NK-92 treated with Interleukin-12 subunit alpha and Interleukin-12 subunit beta, amount 100 ng/mL, for 24 hours (cell line): ENCODE results near the gene FKBP7.
"Not testable (repeated sequence)": the region's sequence is repeated elsewhere in the genome, so short reads cannot be mapped to it uniquely, and the experiment has no call there.

Experiments
- DNase-seq: peaks from one replicate; lab custom pipeline; 2025; lab: John Stamatoyannopoulos, UW

Gene FKBP7

GRCh38 chr2:178485356-178485755, 7.0 kb upstream of the FKBP7 start:
- DNase-seq: no peak

- no peak for DNase-seq
Measured at GRCh38 chr2:178484245-178485041, 6.0 kb upstream of the FKBP7 start.

- DNase-seq: no peak
Measured at GRCh38 chr2:178482437-178482836, 4.0 kb upstream of the FKBP7 start.

GRCh38 chr2:178480227-178481181, 2.1 kb upstream of the FKBP7 start, which contains the start of gene PLEKHA3:
TSS of gene PLEKHA3 (plus strand) at chr2:178480457. CDS start at chr2:178480870, 413 bp downstream.
- peak; percentile 74 for DNase-seq

GRCh38 chr2:178479758-178480226, 1.4 kb upstream of the FKBP7 start:
- DNase-seq: no peak

- no peak for DNase-seq
Measured at GRCh38 chr2:178479275-178479616, 846 bp upstream of the FKBP7 start.

- DNase-seq: no peak
Measured at GRCh38 chr2:178478130-178478438, 316 bp downstream of the FKBP7 start.

GRCh38 chr2:178477443-178478129, 814 bp downstream of the FKBP7 start:
- no peak for DNase-seq

GRCh38 chr2:178476477-178476876, 1.9 kb downstream of the FKBP7 start:
- no peak for DNase-seq

GRCh38 chr2:178474560-178474959, 3.8 kb downstream of the FKBP7 start:
- DNase-seq: no peak

GRCh38 chr2:178473931-178474330, 4.5 kb downstream of the FKBP7 start:
- no peak for DNase-seq

GRCh38 chr2:178473373-178473772, 5.0 kb downstream of the FKBP7 start:
- no peak for DNase-seq

GRCh38 chr2:178471313-178471712, 7.1 kb downstream of the FKBP7 start:
- not testable (repeated sequence) for DNase-seq

GRCh38 chr2:178469219-178469849, 9.1 kb downstream of the FKBP7 start:
- DNase-seq: no peak

GRCh38 chr2:178457390-178457886, 21.0 kb downstream of the FKBP7 start:
- DNase-seq: no peak

- no peak for DNase-seq
Measured at GRCh38 chr2:178455947-178456346, 22.5 kb downstream of the FKBP7 start.

GRCh38 chr2:178452870-178453269, 25.5 kb downstream of the FKBP7 start:
- no peak for DNase-seq

- no peak for DNase-seq
Measured at GRCh38 chr2:178452334-178452733, 26.1 kb downstream of the FKBP7 start.

GRCh38 chr2:178450774-178451525, 27.4 kb downstream of the FKBP7 start, which contains the start of the genes PJVK and PRKRA:
TSS of gene PJVK (plus strand) at chr2:178451378. CDS start at chr2:178453410, 2,032 bp downstream.
TSS of gene PRKRA (minus strand) at chr2:178451175. CDS start at chr2:178451030, 145 bp downstream.
- DNase-seq: peak; percentile 91

GRCh38 chr2:178450524-178450773, 28.0 kb downstream of the FKBP7 start:
- peak; percentile 68 for DNase-seq
